LHCN-M2 (cell line): Measurements from ENCODE around the gene FBXO31. TPM values are rescaled to one million over a fixed set of nuclear protein-coding genes. Genes with fewer than 3 reads are reported as not detected.

Source experiments
- DNase-seq: peaks from one replicate; pipeline ENCODE4 v3.0.0-alpha.2; 2012; ENCODE audit warnings: low read depth
- total RNA-seq: library from RNA; depleted of rRNA; stranded (reverse); fragments of >200 nt; gene quantifications from 2 replicates; pipeline ENCODE4 v1.2.3, GENCODE V29; 2014; rRNA removed

Gene FBXO31
- total RNA-seq, 1 experiment from 2014 or later: 32.3 TPM

GRCh38 chr16:87288753-87289362 lies 94.7 kb downstream of the FBXO31 start:
- DNase-seq: no peak

GRCh38 chr16:87286839-87287626 lies 96.5 kb downstream of the FBXO31 start:
- DNase-seq: no peak

- no peak for DNase-seq
These were observed 99.4 kb downstream of the FBXO31 start for GRCh38 chr16:87284183-87284582.

GRCh38 chr16:87279094-87279658 lies 104.4 kb downstream of the FBXO31 start:
- DNase-seq: no peak

GRCh38 chr16:87278191-87279093 lies 105.1 kb downstream of the FBXO31 start:
- peak; percentile 62 for DNase-seq

Other genes starting within 250 kb of the FBXO31 start
- 7.5 and 12.5 TPM in 2 replicates for gene C16orf95, start 66.4 kb downstream of the FBXO31 start, total RNA-seq
- gene MAP1LC3B, start 8.6 kb upstream of the FBXO31 start, total RNA-seq: 25.1 and 35.6 TPM in 2 replicates
- 3.2 and 4.4 TPM in 2 replicates for gene ZCCHC14, start 109.2 kb upstream of the FBXO31 start, total RNA-seq
- not detected in 2 replicates for gene JPH3, start 218.7 kb upstream of the FBXO31 start, total RNA-seq